HG02884 (cell line): ENCODE data around the gene GTF3C4.

ENCODE experiments used
- ATAC-seq: cut with Tn5 transposase; IDR thresholded peaks from one replicate; pipeline ENCODE4 v1.9.1; 2021; ENCODE audit warnings: mild to moderate bottlenecking, moderate library complexity; ENCODE audit not compliant: unreplicated experiment

The GTF3C4 gene

DNA sequence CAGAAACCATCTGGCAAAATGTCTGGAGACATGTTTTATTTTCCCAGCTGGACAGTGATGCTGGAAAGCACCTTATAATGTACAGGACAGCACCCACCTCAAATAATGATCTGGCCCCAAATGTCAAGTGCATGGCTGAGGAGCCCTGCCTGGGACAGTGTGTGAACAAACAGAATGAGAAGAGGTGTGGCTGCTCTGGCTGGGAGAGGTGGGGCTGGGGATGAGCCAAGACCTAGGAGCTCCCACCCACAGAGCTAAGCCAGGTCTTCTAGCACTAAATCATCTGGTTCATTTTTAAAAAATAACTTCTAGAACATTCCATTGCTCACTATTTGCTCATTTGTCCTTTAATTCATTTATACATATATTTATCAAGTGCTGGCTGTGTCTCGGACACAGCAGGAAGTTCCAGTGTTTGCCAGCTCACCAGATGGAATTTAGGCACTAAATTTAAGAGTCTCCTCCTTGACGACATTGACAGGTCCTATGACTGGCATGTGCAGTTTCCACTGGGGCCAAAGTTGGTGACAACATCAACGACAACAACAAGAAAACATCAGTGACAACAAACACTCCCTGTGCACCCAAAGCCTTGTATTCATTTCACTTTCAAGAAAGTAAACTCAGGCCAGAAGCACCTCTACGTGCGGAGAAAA, 59.1 kb downstream of the GTF3C4 start:
- no peak for ATAC-seq

DNA sequence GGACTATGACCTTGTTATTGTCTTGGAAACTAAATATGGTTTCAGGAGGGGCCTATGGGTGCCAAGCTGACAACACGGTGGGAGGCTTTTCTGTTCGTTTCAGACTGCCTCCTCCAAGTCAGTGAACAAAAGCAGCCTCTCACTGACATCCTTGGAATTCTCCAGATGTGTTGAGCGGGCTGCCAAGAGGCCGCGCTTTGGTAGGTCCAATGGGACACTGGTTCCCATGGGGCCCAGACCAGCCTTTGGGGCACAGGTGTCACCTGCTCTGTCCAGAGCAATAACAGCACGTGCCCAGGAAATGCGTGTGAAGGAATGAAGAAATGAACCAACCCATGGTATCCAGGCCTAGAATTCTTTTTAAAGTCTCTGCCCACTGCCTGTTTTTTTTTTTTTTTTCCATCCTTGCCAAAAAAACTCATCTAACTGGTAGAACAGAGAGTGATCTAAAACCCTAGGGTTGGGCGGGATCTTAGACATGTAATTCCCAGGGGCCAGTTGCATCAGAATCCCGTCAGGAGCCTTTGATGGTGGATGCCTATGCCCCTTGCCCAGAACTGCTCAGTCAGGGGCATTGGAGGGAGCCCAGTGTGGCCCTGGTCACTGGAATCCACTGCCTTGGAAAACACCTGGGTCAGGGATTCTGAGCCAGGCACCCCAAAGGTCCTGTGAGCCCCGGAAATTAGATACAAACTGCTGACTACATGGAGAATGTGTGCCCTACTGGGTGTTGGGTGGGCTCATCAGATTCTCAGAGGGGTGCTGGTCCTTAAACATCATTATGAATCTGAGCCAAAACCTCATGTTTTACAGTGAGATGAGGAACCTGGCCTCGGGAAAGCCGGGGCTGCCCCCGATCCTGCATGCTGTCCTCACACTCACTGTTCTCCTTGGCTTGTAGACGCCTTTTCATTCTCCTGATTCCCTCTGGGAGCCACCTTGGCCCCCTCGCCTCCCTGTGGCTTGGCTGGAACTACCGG, 60.1 kb downstream of the GTF3C4 start:
- ATAC-seq = no peak

DNA sequence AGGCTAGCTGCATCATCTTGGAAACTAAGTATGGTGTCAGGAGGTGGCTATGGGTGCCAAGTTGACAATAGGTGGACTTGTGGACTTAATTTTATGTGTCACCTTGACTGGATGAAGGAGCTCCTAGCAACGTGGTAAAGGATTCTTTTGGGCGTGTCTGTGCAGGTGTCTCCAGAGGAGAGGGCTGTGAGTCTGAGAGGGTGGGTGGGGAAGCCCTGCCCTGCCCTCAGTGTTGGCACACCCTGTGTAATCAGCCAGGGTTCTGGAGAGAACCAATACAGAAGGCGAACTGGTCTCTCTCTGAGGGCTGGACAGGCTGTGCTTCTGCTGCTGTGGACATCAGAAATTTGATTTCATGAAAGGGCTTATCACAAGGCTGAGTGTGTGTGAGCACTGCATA, 61.0 kb downstream of the GTF3C4 start:
- ATAC-seq = no peak

DNA sequence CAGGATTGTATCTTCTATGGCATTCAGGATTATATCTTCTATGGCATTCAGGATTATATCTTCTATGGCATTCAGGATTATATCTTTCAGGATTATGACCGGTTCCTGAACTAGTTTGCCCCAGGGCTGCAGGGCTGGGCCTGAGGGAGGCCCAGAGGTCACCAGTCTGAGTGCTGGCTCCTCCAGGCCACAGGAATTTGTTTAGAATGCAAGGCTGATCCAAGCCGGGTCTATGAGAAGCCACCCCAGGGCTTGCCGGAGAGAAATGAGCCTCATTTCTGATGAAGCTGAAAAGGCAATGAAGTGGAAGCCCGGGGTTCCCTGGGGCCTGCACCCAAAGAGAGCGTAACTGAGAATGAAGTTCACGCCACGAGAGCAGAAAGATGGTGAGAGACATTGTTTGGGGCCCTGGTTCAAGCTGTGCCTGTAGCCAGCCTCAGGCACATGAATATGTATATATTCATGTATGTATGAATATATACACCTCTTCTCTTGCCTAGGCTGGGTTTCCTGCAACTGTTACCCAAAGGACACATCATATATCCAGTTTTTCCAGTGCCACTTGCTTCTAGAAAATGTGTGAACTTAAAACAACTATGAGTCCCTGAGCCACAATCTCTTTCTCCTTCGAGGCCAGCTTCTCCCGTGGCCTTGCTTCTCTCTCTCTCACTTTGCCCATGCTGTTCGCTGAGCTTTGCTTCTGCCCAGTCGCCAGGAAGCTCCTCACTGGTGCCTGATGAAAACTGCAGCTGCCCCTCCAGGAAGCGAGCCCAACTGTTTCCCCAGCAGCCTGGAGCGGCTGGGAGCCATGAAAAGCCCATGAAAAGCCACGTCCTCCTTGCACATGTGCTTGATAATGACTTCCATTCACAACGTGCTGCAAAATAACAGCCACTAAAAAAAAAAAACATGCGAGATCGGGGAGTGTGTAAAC, 62.3 kb downstream of the GTF3C4 start:
- no peak for ATAC-seq

DNA sequence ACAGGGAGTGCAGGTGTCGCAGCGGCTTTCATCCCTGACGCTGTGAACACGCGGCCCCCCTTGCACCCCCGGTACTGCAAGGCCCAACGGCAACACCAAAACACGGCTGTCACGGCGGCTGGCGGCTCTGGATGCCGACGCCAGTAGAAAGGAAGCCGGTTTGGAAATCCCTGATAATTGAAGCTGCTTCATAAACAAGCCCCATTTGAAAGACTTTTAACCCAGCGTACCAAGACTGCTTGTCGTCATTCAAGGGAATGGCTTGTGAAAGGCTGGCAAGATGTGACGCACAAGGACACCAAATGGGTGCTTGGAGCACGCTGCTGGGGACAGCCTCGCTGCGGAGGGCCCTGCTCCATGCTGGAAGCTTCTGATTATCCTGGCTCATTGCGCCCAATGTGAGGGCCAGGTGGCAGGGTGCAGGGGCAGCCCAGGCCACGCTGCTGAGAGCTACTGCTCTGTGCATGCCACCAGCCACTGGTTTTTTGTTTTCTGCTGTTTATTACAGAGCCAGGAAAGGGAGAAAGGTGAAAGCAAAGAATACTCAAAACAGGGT, 63.1 kb downstream of the GTF3C4 start:
- no peak for ATAC-seq

DNA sequence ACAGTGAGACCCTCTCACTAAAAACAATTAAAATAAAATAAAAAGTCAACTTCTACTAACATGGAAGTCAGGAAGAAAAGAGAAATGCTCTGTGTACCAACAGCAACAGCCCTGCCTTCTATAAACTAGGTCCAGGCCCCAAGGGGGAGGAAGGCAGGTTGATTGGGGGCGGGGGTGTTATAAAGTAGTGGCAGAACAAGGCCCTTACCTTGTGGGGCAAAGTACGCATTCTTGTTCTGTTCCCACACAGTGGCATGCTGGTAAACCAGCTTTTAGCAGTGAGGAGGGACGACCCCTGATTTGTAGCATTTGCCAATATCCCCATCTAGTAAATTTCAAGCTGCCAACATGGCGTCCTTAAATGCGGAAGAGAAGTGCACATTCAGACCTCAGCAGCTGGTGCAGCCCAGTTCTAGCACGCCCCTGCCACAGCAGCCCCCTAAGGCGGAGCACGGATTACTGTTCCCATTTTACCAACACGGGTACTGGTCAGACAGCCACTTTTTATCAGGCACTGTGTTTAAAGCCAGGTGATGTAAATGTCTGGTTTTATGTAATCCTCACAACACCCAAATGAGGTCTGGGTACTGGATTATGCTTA, 69.5 kb downstream of the GTF3C4 start:
- ATAC-seq = no peak

DNA sequence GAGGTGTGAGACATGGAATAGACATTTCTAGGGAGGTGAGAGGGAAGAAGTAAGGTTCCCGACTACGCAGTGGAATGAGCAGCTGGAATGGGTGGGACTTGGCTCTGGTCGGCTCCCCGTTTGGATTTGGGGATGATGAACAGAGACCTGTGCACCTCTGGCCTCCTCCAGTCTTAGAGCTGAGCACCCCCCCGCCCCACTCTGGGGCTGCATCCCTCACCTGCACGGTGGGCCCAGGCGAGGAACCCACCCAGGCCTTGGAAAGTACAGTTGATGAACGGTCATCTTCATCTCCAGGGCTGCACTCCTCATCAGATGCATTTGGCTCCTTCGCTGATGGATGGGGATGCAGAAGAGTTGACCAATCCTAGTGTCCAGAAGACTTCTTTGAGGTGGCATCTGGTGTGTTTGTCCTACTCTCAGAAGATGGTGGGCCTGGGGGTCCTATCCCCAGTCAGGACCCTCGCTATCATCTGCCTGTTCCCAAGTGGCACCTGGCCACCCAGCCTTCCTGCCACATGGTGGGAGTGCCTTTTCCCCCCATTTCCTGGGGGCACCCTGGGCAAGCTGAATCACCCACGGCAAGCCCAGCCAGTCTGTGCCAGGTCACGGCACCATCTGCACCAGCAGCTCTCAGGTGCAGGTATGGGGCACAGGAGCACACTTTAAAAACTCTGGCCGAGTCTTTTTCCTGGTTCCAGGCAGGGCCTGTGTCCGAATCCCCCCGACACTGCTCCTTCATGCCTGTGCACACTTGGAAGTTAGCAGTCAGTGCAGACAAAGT, 70.5 kb downstream of the GTF3C4 start:
- no peak for ATAC-seq

DNA sequence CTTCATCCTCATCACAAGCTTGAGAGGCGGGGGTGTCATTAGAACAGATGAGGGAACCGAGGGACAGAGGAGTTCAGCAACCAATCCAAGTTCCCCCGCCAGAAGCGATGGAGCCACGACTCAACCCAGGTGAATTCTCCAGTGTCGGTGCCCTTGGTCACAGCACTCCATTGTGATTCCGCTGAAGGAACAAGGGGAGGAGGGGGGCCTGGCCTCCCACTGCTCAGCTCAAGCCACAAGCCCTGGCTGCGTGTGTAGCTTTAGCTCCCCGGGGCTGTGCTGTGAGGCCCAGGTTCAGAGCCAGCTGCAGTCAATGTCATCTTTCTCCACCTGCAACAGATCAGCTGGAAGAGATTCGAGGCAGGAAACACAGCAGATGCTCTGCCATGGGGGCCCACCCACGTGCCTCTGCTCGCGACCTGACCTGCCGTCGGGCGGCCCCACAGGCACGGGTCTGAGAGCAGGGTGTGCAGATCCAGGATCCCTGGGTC, 72.6 kb downstream of the GTF3C4 start:
- ATAC-seq = no peak

DNA sequence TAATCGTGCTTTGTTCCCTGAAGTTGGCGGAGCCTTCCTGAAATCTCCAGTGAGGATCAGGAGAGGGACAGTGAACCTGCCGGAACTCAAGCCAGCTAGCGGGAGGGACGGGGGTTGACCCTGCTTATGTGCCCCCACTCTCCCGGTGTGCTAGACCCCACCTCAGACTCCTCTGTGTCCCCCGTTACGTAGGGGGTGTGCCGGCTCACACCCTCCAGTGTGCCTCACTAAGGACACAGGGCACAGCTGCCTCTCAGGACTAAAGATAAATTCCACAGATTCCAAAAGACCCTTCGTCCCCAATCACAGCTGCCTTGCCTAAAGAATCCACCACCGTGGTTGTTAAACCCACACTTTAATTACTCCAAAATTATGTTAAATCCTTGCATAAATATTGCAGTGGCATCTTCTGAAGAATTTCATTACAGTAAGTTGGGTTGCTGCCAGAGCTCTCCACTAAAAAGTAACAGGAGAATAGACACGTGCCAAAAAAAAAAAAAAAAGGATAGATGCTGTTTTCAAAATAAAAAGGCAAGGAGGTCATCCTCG, 73.7 kb downstream of the GTF3C4 start:
- no peak for ATAC-seq
